CMK (cell line): ENCODE data around the gene EXTL2.
"Not testable (repeated sequence)": the region's sequence is repeated elsewhere in the genome, so short reads cannot be mapped to it uniquely, and the experiment has no call there.

Experiments used
- DNase-seq: peaks from one replicate; pipeline ENCODE4 v3.0.0-alpha.2; 2010; ENCODE audit warnings: low read depth

Gene EXTL2

DNA sequence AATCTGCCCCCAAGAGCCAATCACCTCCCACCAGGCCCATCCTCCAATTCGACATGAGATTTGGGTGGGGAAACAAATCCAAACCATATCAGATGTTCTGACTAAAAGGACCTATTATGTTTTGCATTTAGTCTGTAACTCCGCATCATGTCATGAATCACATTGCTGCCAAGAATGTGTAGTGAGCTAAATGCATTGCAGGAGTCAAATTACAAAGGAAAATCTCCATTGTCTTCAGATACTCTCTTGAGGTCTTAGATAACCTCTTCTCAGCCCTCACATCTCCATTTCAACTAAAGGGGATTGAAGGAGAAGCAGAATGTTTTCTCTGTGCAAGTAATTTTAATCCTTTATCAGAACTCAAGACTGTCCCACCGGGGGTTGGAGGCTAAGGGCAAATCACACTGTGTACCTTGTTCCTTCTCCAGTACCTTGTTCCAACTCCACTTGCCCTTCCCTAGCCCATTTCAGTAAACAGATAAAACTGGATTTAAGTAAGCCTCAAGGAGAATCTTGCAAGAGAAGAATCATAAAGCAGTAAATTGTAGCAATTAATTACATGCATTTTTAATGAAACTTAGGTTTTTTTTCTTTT, 34.1 kb downstream of the EXTL2 start:
- DNase-seq: no peak

DNA sequence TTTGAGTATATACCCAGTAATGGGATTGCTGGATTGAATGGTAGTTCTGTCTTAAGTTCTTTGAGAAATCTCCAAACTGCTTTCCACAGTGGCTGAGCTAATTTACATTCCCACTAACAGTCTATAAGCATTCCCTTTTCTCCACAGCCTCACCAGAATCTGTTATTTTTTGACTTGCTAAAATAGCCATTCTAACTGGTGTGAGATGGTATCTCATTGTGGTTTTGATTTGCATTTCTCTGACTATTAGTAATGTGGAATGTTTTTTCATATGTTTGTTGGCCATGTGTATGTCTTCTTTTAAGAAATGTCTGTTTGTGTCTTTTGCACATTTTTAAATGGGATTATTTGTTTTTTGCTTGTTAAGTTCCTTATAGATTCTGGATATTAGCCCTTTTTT, 39.5 kb downstream of the EXTL2 start:
- not testable (repeated sequence) for DNase-seq

DNA sequence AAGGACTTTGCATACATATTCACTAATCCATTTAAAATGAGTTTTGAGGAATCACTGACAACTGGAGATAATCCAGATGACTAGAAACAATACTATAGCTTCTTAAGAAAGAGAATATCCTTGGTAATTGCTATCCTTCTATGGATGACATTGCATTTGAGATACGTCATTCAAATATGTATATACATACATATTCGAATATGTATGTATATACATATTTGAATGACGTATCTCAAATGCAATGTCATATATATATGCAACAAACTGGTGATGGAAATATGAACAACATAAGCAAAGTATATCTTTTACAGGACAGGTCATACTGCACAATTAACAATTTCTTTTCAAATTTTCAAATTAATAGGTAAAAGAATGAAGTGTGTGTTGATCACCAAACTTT, 41.7 kb downstream of the EXTL2 start:
- no peak for DNase-seq

DNA sequence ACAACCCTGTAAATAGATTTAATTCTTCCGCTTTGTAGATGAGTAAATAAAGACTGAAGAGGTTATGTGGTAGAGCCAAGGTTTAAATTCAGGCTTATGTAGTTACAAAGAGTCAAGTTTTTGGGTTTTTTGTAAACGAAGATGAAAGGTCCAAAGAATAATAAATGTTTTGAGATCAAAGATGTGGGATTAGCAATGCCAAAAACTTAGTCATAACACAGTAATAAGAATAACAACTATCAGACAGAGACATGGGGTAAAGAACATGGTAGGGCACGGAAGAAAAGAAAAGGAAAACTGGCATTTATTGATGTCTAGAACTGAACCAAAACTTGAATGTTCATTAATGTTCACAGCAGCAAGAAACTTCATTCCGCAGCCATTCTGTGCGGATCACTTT, 42.9 kb downstream of the EXTL2 start:
- DNase-seq: no peak

DNA sequence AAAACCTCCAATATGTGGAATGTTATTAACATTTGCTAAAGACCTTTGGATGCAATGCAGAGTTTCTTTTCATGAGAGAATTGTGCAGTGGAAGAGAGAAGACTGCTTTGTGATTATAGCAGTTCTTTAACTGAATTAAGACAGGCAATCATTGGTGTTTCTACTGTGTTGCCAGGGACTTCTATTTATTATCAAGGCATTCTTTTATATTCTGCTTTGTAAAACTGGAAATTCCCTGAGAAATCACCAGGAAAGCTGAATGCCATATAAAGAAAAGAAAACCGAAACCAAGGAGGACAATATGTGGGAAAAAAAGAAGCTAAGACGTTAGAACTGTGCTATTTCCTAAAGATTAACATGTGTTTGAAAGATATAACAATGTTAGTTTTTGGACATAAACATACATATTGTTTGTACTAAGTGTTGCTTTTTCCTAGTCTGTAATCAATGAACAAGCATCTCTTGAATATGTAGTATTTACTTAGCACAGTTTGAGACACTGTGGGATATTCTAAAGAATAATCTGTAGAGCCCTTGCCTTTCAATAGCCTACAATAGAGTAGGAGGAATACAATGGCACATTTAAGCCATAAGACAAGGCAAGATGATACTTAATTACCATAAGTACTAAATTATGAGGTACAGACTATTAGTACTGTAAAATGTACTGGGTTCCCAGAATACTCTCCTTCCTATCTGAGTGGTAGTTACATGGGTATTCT, 47.1 kb downstream of the EXTL2 start:
- no peak for DNase-seq

DNA sequence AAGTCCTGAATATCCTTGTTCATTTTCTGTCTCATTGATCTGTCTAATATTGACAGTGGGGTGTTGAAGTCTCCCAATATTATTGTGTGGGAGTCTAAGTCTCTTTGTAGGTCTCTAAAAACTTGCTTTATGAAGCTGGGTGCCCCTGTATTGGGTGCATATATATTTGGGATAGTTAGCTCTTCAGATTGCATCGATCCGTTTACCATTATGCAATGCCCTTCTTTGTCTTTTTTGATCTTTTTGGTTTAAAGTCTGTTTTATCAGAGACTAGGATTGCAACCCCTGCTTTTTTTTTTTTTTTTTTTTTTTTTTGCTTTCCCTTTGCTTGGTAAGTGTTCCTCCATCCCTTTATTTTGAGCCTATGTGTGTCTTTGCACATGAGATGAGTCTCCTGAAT, 51.5 kb downstream of the EXTL2 start:
- DNase-seq: not testable (repeated sequence)

DNA sequence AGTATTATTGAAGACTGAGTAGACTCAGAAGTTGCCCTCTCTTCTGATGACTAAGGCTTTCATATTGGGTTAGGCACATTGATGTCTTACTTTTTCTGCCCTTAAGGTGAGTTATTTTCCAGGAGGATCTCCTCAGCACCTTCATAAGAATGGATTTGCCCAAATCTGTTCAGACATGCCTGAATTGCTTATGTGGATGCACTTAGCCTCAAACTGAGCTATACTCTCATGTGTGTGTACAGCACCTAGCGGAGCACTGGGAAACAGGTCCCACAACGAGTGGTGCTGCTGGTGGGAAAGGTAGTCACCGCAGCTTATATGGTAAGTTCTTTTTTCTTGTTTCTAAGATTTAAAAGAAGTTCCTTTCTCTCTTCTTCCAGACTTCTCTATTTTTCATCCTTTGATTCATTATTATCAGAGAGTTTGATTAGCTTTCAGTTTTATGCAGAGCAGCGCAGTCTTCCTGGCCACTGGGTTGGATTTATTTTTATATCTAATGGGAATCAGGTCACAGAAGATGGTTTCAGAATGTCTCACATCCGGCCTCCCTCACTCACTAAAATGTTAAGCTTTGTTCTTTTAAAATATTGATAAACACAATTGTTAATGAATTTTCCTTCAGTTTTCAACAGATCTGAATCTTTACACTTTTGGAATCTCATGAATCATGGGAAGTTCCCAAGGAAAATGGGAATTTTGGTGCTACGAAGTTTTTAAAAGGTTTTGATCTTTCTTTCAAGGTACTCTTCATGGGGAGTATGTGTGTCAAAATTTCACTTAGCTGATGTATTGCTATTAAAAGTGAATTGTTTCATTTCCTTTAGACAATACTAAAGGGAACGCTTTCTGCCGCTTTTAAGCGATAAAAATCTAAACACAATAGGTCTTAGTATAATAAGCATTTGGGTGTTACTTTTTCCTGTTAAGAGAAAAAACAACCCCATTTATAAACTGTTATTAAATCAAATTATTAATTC, 58.5 kb downstream of the EXTL2 start:
- no peak for DNase-seq

DNA sequence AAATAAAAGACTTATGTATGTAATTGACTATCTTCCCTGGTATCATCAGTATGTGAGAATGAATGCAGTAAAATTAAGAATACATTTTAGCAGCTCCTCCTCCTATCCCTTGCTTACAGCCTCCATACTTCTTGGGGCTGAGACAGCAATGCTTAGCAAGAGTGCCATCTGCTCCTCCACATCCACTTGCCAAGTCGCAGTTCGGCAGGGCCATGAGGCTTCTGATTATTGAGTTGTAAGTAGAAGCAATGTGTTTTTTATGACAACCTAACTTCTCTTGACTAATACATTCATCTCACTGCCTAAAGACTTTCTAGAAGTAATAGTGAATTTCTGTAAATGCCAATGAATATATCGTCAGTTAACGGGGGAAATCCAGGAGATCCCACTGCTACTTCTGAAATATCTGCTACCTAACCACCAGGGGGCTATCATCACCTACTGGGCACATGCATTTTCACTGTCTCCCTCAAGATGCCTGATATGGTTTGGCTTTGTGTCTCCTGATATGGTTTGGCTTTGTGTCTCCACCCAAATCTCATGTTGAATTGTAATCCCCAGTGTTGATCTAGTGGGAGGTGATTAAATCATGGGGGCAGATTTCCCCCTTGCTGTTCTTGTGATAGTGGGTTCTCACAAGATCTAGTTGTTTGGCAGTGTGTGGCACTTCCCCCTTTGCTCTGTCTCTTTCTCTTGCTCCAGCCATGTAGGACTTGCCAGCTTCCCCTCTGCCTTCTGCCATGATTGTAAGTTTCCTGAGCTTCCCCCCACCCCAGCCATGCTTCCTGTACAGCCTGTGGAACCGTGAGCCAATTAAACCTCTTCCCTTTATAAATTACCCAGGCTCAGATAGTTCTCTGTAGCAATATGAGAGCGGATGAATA, 59.6 kb downstream of the EXTL2 start:
- DNase-seq: peak; percentile 21

DNA sequence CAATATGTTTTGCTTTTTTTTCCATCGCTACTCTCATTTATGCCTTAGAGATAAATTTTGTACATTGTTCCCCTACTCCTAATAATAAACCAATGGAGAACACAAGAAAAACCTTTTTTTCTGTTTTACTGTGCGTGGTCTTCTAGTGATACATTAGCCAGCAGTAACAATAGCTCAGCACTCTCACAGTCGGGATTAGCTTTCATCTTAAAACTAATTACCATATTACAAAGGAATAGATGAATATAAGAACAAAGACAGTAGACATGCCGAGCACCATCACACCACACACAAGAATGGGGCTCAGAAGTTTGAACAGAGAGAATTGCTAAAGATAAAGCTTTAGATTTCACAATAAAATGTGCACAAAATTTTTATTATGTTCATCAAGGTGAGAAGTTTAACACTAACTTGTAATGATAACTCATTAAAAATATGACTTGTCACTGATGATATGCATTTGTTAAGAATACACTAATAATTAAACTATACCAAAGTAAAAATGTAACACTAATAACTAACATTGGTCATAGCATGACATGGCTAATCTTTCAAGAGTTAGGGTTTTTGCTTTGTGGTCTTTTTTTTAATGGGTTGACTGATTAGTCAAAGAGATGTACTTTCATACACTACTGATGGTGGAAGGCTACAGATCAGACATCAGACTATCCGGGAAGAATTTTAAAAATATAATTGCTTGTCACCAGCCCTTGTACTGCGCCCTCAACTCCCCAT, 61.8 kb downstream of the EXTL2 start:
- no peak for DNase-seq

DNA sequence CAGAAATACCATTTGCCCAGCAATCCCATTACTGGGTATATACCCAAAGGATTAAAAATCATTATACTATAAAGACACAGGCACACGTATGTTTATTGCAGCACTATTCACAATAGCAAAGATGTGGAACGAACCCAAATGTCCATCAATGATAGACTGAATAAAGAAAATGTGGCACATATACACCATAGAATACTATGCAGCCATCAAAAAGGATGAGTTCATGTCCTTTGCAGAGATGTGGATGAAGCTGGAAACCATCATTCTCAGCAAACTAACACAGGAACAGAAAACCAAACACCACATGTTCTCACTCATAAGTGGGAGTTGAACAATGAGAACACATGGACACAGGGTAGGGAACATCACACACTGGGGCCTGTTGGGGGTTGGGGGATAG, 69.0 kb downstream of the EXTL2 start:
- DNase-seq: not testable (repeated sequence)
